IMR-90 (cell line): Measurements from ENCODE around the gene NDUFAF8. TPM values are rescaled to one million over a fixed set of nuclear protein-coding genes. Genes with fewer than 3 reads are reported as not detected.

Experiments
- ATAC-seq: fragments of 200-7000 bp; cut with Tn5 transposase; 2 replicates; pipeline ENCODE4 v1.9.1; 2020; ENCODE audit warnings: low read depth, mild to moderate bottlenecking, moderate library complexity
- BruUV-seq: library from RNA; stranded (reverse); fragments of 400-500 nt; replicated peaks from 2 replicates; lab custom pipeline; 2021; lab: Mats Ljungman, UMichigan
- CTCF ChIA-PET: fragments of 300-600 bp; formaldehyde crosslinking; extraction: SDS; loops from one replicate; lab custom pipeline; 2021; ENCODE audit warnings: antibody characterized with exemption; lab: Yijun Ruan, JAX
- POLR2A ChIA-PET: fragments of 300-600 bp; sonication (Branson Sonifier 250); formaldehyde crosslinking; loops from one replicate; lab custom pipeline; 2022; ENCODE audit warnings: antibody characterized with exemption; ENCODE audit not compliant: unreplicated experiment; lab: Charles Lee
- DNase-seq: peaks from one replicate; pipeline ENCODE4 v3.0.0; 2013
- H2AFZ ChIP-seq: replicated peaks from 2 replicates; pipeline ENCODE3; 2013; ENCODE audit warnings: low read length, mild to moderate bottlenecking; ENCODE audit not compliant: poor library complexity
- H2AK5ac ChIP-seq: 2 replicates; pipeline ENCODE4 v1.6.1; 2013; ENCODE audit warnings: low read depth, low read length, inconsistent platforms
- H2AK9ac ChIP-seq: replicated peaks from 2 replicates; pipeline ENCODE3; 2013; ENCODE audit warnings: mild to moderate bottlenecking, low read depth, low read length, moderate library complexity; ENCODE audit not compliant: poor library complexity
- H2BK120ac ChIP-seq: 2 replicates; pipeline ENCODE4 v1.6.1; 2013; ENCODE audit warnings: low read depth, low read length, inconsistent platforms
- H2BK15ac ChIP-seq: 3 replicates; pipeline ENCODE4 v1.6.1; 2013; ENCODE audit warnings: low read depth, low read length, inconsistent platforms
- H2BK20ac ChIP-seq: 2 replicates; pipeline ENCODE4 v1.6.1; 2013; ENCODE audit warnings: low read depth, mild to moderate bottlenecking, inconsistent platforms, low read length, moderate library complexity
- H2BK5ac ChIP-seq: 2 replicates; pipeline ENCODE4 v1.6.1; 2013; ENCODE audit warnings: mild to moderate bottlenecking, low read depth, low read length, inconsistent platforms; ENCODE audit not compliant: poor library complexity, severe bottlenecking
- H3K14ac ChIP-seq: replicated peaks from 2 replicates; pipeline ENCODE4 v1.6.1; 2013; ENCODE audit warnings: low read depth, low read length, inconsistent platforms
- H3K18ac ChIP-seq: 2 replicates; pipeline ENCODE4 v1.6.1; 2013; ENCODE audit warnings: low read depth, low read length, control low read depth
- H3K23ac ChIP-seq: 2 replicates; pipeline ENCODE4 v1.6.1; 2013; ENCODE audit warnings: low read depth, low read length, inconsistent platforms
- H3K27ac ChIP-seq: 2 replicates; pipeline ENCODE4 v1.5.1; 2013; ENCODE audit warnings: mild to moderate bottlenecking, control low read depth, low read length; ENCODE audit not compliant: insufficient read depth
- H3K27me3 ChIP-seq: 2 replicates; pipeline ENCODE4 v1.6.1; 2013; ENCODE audit warnings: low read length; ENCODE audit not compliant: control insufficient read depth, insufficient read depth
- H3K36me3 ChIP-seq: 2 replicates; pipeline ENCODE4 v1.6.1; 2013; ENCODE audit warnings: low read length, mixed read lengths; ENCODE audit not compliant: control insufficient read depth, insufficient read depth
- H3K4ac ChIP-seq: 2 replicates; pipeline ENCODE4 v1.6.1; 2013; ENCODE audit warnings: low read depth, low read length, inconsistent platforms
- H3K4me1 ChIP-seq: 2 replicates; pipeline ENCODE4 v1.6.1; 2013; ENCODE audit warnings: low read length, mixed read lengths; ENCODE audit not compliant: control insufficient read depth, insufficient read depth
- H3K4me2 ChIP-seq: 2 replicates; pipeline ENCODE4 v1.6.1; 2013; ENCODE audit warnings: low read depth, mild to moderate bottlenecking, control low read depth, low read length, moderate library complexity
- H3K4me3 ChIP-seq: 2 replicates; pipeline ENCODE4 v1.5.1; 2013; ENCODE audit warnings: low read depth, mild to moderate bottlenecking, control low read depth, low read length, moderate library complexity; ENCODE audit not compliant: insufficient read depth
- H3K56ac ChIP-seq: 2 replicates; pipeline ENCODE4 v1.6.1; 2013; ENCODE audit warnings: low read length, inconsistent platforms; ENCODE audit not compliant: insufficient read depth; ENCODE audit errors: extremely low read depth
- H3K79me1 ChIP-seq, 2 experiments: 2 replicates each; pipeline ENCODE4 v1.6.1; 2013; ENCODE audit warnings: low read length in 2 of 2, inconsistent platforms in 1 of 2, low read depth in 1 of 2
- H3K9ac ChIP-seq: 2 replicates; pipeline ENCODE4 v1.6.1; 2013; ENCODE audit warnings: low read depth, low read length, control low read depth
- H3K9me1 ChIP-seq: 2 replicates; pipeline ENCODE4 v1.6.1; 2013; ENCODE audit warnings: low read length, inconsistent platforms; ENCODE audit not compliant: insufficient read depth
- H3K9me3 ChIP-seq: 2 replicates; pipeline ENCODE4 v1.6.1; 2013; ENCODE audit warnings: low read length; ENCODE audit not compliant: control insufficient read depth, insufficient read depth
- H4K20me1 ChIP-seq: 2 replicates; pipeline ENCODE4 v1.6.1; 2013; ENCODE audit warnings: low read length, inconsistent platforms; ENCODE audit not compliant: insufficient read depth
- H4K5ac ChIP-seq: 2 replicates; pipeline ENCODE4 v1.6.1; 2013; ENCODE audit warnings: mild to moderate bottlenecking, low read depth, low read length, control low read depth
- H4K8ac ChIP-seq, 2 experiments: 2 replicates each; pipeline ENCODE4 v1.6.1; 2013; ENCODE audit warnings: low read depth in 2 of 2, low read length in 2 of 2, control low read depth in 1 of 2, inconsistent platforms in 1 of 2
- H4K91ac ChIP-seq: 2 replicates; pipeline ENCODE4 v1.6.1; 2013; ENCODE audit warnings: low read depth, low read length, inconsistent platforms; ENCODE audit not compliant: insufficient read depth
- CEBPB ChIP-seq: IDR thresholded peaks from 2 replicates; pipeline ENCODE4 v1.6.1; 2012; ENCODE audit warnings: low read depth, low read length, improper control_type of control experiment
- FOS ChIP-seq: fragments of 150-350 bp; IDR thresholded peaks from 2 replicates; pipeline ENCODE4 v1.6.1; 2016; ENCODE audit warnings: low read depth, low read length
- MAZ ChIP-seq: IDR thresholded peaks from 2 replicates; pipeline ENCODE4 v1.6.1; 2012; ENCODE audit warnings: low read depth, mild to moderate bottlenecking, low read length, improper control_type of control experiment, moderate library complexity, borderline replicate concordance
- POLR2A ChIP-seq: IDR thresholded peaks from 2 replicates; pipeline ENCODE4 v1.6.1; 2012; ENCODE audit warnings: mild to moderate bottlenecking, low read depth, low read length
- WGBS, 2 experiments: methylation state at CpG; one replicate each; pipeline versions ENCODE4 v1.1.5 to v1.1.7; 2013; ENCODE audit warnings: missing lambda C conversion rate in 2 of 2; ENCODE audit not compliant: insufficient read length in 1 of 2; ENCODE audit errors: extremely low coverage in 2 of 2; 5-methylcytosine and 5-hydroxymethylcytosine counted together
- dilution Hi-C: fragments of 300-500 bp; cut with HindIII; formaldehyde crosslinking; loops from one replicate; pipeline ENCODE4 v1.14.3; 2018; ENCODE audit warnings: low sequenced_read_pairs; ENCODE audit not compliant: unreplicated experiment
- in situ Hi-C: fragments of 300-500 bp; cut with MboI; formaldehyde crosslinking; loops from 3 replicates; pipeline ENCODE4 v1.14.3; 2019; ENCODE audit warnings: low sequenced_read_pairs, inconsistent platforms, mixed read lengths
- intact Hi-C: fragments of 100-400 bp; cut with micrococcal nuclease; formaldehyde crosslinking; loops from 2 replicates; pipeline ENCODE4 v1.10.0; 2022
- polyA plus RNA-seq, 3 experiments: library from polyadenylated mRNA; depleted of rRNA; stranded (reverse); fragments of >200 nt; gene quantifications; 2 replicates each; pipeline ENCODE4 v1.2.3, GENCODE V29; 2012; ENCODE audit warnings: low replicate concordance in 1 of 3
- total RNA-seq: library from RNA; depleted of rRNA; stranded (reverse); fragments of >200 nt; gene quantifications from 2 replicates; pipeline ENCODE4 v1.2.3, GENCODE V29; 2012

The NDUFAF8 gene
- total and polyA plus RNA-seq, 2 of the 4 experiments (the other 2 are of a cell fraction), result 11.1 to 65.0 TPM

GRCh38 chr17:81195941-81196495 is 43.1 kb upstream of the NDUFAF8 start:
- Histone ChIP-seq H3K4ac (no peak overlapping the region), H4K5ac (no peak overlapping the region), H2BK5ac (no peak overlapping the region), H4K20me1 (no peaks in the 10 kb centered on the region; the same call in 1 of the 2 replicates), H3K36me3 (peaks cover 6% of the 10 kb centered on the region), H2AK9ac (no peak overlapping the region), H2BK120ac (no peak overlapping the region), H3K9ac (no peak overlapping the region), H2BK15ac (no peak overlapping the region), H4K8ac (no peak overlapping the region), H4K91ac (no peak overlapping the region), H3K23ac (no peak overlapping the region), H3K9me1 (no peaks in the 10 kb centered on the region), H3K27ac (no peak overlapping the region), H3K79me1 (no peaks in the 10 kb centered on the region), H3K9me3 (no peaks in the 10 kb centered on the region), H2BK20ac (no peak overlapping the region), H3K56ac (no peak overlapping the region), H3K4me1 (no peaks in the 10 kb centered on the region), H2AK5ac (no peak overlapping the region), H3K4me3 (no peak overlapping the region), H3K14ac (no peak overlapping the region), H3K18ac (no peak overlapping the region), H3K27me3 (no peaks in the 10 kb centered on the region), H2AFZ (no peak overlapping the region), H3K4me2 (no peak overlapping the region)
- ChIA-PET POLR2A (no interaction called here), CTCF (no interaction called here)
- in situ Hi-C loops, result no loop called here
- intact Hi-C loops, result no loop called here
- ATAC-seq, result no peak
- BruUV-seq, result no TSS peak
- no peak for DNase-seq
- TF ChIP-seq MAZ, result no peak
- TF ChIP-seq FOS, result no peak
- no peak for TF ChIP-seq CEBPB
- TF ChIP-seq POLR2A, result no peak
- 92% methylated on average over 2 of the region's 14 CpGs; no CpG with 5 or more reads in 1 of the 2 experiments for WGBS, 2 experiments
- dilution Hi-C loops, result no loop called here
